Stimulated activated CD4-positive, alpha-beta T cell treated with anti-CD3 and anti-CD28 coated beads, Interleukin-15, amount 100 ng/mL, for 48 hours (primary cell): ENCODE measurements around the gene PTAR1.

Source experiments
- DNase-seq, 2 donors: peaks; one replicate each; pipeline ENCODE4 v3.0.0-alpha.2; 2020; ENCODE audit warnings: low read depth in 2 of 2

PTAR1 gene

GRCh38 chr9:69750085-69750484 is 9.7 kb downstream of the PTAR1 start:
- DNase-seq = no peak

- no peak for DNase-seq
These were observed 11.5 kb downstream of the PTAR1 start for GRCh38 chr9:69748304-69748703.

- DNase-seq = no peak
These were observed 12.8 kb downstream of the PTAR1 start for GRCh38 chr9:69746859-69747560.

DNA sequence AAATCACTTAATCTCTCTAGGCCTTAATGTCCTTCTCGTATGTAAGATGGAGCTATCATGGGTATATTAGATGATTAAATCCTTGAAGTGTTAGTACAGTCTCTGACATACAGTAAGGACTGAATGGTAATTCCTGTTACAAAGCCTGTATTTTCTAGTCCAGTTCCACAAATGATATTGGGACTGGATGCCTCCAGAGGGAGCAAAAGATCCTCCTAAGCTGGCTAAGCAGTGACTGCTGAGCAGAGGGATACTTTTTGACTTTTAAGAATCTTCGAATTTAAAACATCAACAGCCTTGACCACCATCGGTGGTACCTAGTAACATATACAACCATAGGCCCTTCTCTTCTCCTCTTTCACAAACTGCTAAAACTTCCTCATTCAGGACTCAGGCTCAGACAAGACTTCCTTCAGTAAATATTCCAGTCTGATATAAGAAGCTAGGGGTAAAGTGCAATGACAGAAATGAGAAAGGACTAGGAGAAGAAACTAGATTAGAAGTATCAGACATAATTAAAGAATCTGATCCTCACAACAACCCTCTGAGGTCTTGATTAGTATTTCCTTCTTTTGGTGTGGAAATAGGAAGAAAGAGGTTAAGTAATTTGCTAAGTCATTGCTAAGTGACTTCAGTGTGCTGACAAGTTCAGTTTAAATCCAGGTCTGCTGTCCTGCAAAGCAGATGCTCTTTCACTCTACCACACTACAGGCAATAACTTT is 13.9 kb downstream of the PTAR1 start:
- no peak for DNase-seq

DNA sequence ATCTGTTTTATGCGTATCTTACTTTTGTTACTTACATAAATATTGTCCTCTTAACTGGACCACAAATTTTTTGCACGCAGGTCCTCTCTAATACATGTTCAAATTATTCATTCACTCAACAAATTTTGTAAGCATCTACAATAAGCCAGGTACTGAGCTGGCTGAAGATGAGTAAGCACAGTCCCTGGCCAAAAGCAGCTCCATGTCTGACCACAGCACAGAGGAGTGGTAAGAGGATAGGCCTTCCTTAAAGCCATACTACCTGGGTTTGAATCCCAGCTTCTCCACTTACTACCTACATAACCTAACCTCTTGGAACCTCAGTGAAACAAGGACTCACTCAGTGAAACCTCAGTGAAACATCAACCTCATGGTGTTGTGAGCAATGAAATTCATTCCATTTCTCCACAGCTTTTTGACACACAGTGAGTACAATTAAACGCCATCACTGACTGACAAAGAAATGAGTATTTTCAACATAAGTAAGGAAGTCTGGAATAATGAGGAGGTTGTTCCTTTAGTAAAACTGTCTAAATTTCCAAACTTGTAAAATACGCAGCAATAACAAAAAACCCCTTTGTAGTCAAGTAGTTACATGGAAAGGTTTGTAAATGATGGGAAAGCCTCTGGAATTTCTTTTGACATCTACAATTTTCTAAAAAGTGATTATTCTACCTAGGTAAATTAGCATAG is 15.0 kb downstream of the PTAR1 start:
- DNase-seq = no peak

DNA sequence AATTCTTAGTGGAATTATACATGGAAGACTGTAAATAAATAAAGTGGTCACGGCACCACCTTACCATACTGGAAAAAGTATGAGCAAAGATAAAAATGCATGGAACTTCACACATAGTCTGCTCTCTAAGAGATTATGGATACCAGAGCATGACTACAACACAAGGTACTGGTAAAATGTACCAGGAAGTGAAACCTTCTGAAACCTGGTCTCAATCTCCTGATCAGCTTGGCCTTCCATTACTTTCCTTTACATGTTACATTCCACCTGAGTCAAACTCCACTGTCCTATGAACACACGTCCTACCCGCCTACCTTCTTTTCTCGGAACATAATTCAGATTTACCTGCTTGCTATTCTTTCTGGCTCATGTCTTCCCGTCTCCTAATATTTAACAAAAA is 15.9 kb downstream of the PTAR1 start:
- no peak for DNase-seq

DNA sequence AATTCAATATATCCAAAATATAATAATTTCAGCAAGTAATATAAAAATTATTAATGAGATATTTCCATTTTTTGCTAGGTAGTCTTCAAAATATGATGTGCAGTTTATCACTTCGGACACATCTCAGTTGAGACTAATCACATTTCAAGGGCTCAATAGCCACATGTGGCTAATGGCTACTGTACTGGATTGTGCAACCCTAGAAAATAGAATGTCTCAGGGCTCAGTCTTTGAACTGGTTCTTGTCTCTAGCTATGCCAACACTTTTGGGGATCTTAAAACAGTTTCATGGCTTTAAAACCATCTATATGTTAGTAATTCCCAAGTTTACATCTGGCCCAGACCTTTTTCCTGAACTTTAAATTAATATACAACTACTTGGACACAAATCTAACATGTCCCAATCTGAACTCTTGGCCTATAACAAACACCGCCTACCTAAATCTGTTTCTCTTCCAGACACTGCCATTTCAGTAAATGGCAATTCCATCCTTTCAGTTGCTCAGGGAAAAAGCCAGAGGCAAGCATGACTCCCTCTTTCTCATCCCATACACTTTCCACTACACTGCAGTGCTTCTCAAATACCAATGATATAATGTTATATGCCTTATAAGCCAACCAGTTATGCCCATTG is 18.8 kb downstream of the PTAR1 start:
- no peak for DNase-seq

GRCh38 chr9:69731348-69731747 is 28.5 kb downstream of the PTAR1 start:
- DNase-seq = no peak

GRCh38 chr9:69719983-69720382 is 39.8 kb downstream of the PTAR1 start:
- DNase-seq = no peak

DNA sequence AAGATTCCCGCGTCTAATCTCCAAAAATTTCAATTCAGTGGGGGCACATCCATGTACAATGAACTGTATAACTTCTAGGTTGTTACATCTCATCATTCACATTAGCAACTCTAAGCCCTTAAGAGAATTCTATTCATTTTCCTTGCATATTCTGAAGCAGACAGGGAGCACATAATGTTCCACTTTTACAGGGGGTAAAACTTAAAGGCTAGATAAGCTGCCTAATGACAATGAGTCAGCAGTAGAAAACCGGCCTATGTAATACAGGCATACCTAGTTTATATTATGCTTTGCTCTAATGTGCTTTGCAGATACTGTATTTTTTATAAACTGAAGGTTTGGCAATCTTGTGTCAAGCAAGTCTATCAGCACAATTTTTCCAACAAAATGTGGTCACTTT is 40.4 kb downstream of the PTAR1 start:
- DNase-seq = no peak

- no peak for DNase-seq
These were observed 41.6 kb downstream of the PTAR1 start for GRCh38 chr9:69718218-69718617.

GRCh38 chr9:69715825-69716224 is 44.0 kb downstream of the PTAR1 start:
- no peak for DNase-seq

GRCh38 chr9:69715096-69715495 is 44.7 kb downstream of the PTAR1 start:
- no peak for DNase-seq

- no peak for DNase-seq
These were observed 62.3 kb downstream of the PTAR1 start for GRCh38 chr9:69697475-69697874.

GRCh38 chr9:69696802-69697201 is 63.0 kb downstream of the PTAR1 start:
- no peak for DNase-seq

- DNase-seq = no peak
These were observed 69.7 kb downstream of the PTAR1 start for GRCh38 chr9:69689991-69690538.

DNA sequence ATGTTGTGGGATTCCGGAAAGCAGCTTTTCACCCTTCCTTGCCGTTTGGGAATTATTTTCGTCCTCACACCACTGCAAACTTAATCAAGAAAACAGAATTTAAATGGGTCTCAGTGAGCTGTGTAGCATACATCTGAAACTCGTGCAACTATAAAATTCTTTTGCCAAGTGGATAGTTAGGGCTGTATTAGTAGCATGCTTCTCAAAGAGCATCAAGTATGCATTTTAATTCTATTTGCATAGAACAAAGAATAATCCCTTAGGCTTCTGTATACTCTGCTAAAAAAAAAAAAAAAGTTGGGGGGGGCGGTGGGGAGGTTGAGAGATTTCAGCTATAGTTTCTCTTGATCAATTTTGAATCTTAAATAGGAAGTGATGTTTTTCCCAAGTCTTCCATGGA is 75.9 kb downstream of the PTAR1 start:
- no peak for DNase-seq

GRCh38 chr9:69678843-69679538 is 80.8 kb downstream of the PTAR1 start:
- no peak for DNase-seq

DNA sequence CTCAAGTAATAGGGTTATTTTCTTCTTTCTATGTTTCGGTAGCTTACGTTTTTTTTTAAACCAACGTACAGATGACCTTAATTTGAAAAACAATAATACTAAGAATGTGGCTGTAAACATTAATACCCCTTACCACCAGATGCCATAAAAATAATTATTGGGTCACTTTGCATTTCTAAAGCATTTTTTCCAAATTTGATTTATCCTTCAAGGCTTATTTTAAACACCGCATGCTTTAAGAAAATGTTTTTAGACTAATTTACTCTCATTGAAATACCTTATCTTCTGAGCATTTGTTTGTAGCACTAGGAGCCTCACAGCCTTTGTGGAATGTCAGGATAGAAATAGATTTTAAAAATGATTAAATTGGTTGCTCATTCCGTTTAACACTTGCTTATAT is 81.9 kb downstream of the PTAR1 start:
- DNase-seq = no peak

GRCh38 chr9:69675563-69675962 is 84.2 kb downstream of the PTAR1 start:
- DNase-seq = no peak

DNA sequence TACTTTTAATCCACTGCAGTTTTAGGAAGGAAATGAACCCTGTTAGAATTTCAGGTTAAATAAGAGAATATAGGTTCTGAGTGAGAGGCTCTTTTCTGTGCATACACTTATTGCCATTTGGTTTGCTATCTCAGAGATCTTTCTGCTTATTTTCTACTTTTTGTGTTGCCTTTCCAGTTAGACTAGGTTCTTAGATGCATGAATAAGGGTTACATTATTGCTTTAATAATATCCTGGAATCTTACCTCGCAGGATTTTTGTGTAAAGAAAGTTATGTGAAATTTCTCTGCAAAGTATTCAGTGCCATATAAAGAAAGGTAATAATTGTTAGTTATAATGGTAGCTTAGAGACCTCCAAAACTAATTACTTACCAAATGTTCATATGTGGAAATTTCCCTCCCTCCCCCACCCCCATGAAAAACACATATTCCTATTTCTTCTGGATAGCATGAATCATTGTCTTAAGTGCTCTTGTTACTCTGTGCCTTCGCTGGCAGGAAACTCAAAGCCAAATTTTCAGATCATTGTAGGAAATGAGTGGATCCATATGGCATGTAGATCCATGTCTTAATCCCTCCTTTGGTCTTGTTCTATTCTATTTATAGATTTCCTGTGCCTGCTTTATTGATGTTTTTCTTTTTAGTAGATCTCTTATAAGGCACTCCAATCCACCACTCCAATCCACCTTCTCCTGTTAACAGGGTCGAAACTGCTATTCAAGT is 84.9 kb downstream of the PTAR1 start:
- DNase-seq = no peak
